Endothelial cell of umbilical vein (primary cell): ENCODE data around the gene LYZL1. TPM values are rescaled to one million over a fixed set of nuclear protein-coding genes. Genes with fewer than 3 reads are reported as not detected.

Experiments
- BruUV-seq: library from RNA; stranded (reverse); fragments of 400-500 nt; replicated peaks from 2 replicates; lab custom pipeline; 2021; lab: Mats Ljungman, UMichigan
- CTCF ChIA-PET: fragments of 300-600, 350-600 bp; sonication (Branson Sonifier 250); formaldehyde crosslinking; loops from one replicate; lab custom pipeline; 2021; ENCODE audit warnings: antibody characterized with exemption, inconsistent platforms; lab: Charles Lee
- POLR2A ChIA-PET: fragments of 300-600, 350-600 bp; sonication (Branson Sonifier 250); formaldehyde crosslinking; loops from one replicate; lab custom pipeline; 2021; ENCODE audit warnings: antibody characterized with exemption, inconsistent platforms; lab: Charles Lee
- DNase-seq: peaks from one replicate; pipeline ENCODE4 v3.0.0-alpha.2; 2011; ENCODE audit warnings: low read depth, low spot score
- FAIRE-seq: peaks from 2 replicates; lab custom pipeline; 2011; peaks lifted over from hg19 to GRCh38; lab: Jason Lieb, UNC
- H2AFZ ChIP-seq: 2 replicates; pipeline ENCODE4 v1.6.0; 2012; ENCODE audit warnings: low read depth, low read length, control low read depth, inconsistent platforms
- H3K27ac ChIP-seq: 2 replicates; pipeline ENCODE4 v1.5.1; 2011; ENCODE audit warnings: low read depth, mild to moderate bottlenecking, control low read depth, low read length, moderate library complexity; ENCODE audit not compliant: insufficient read depth
- H3K27me3 ChIP-seq, 2 experiments: 2 replicates each; pipeline versions ENCODE4 v1.6.0 to v1.6.1; 2011; ENCODE audit warnings: low read length in 2 of 2, mixed read lengths in 1 of 2; ENCODE audit not compliant: control insufficient read depth in 2 of 2, insufficient read depth in 2 of 2
- H3K36me3 ChIP-seq, 2 experiments: 2 replicates in 1 of 2; 3 replicates in 1 of 2; pipeline ENCODE4 v1.5.1; 2011; ENCODE audit warnings: low read length in 2 of 2, mild to moderate bottlenecking in 1 of 2, moderate library complexity in 1 of 2; ENCODE audit not compliant: control insufficient read depth in 2 of 2, insufficient read depth in 2 of 2; ENCODE audit errors: extremely low read depth in 1 of 2
- H3K4me1 ChIP-seq: 3 replicates; pipeline ENCODE4 v1.5.1; 2011; ENCODE audit warnings: mild to moderate bottlenecking, low read length; ENCODE audit not compliant: control insufficient read depth, insufficient read depth; ENCODE audit errors: extremely low read depth
- H3K4me2 ChIP-seq: 2 replicates; pipeline ENCODE4 v1.6.1; 2011; ENCODE audit warnings: low read length, control low read depth, mixed read lengths; ENCODE audit not compliant: insufficient read depth
- H3K4me3 ChIP-seq, 3 experiments: fragments of 200-600 bp in 1 of 3; sonication (generic), shearing (Covaris generic) in 1 of 3; replicated peaks in 1 of 3; 2 replicates each; pipeline ENCODE4 v1.5.1; 2011 to 2016; ENCODE audit warnings: control low read depth in 3 of 3, low read length in 3 of 3, mild to moderate bottlenecking in 2 of 3, inconsistent platforms in 1 of 3, low read depth in 1 of 3, moderate library complexity in 1 of 3; ENCODE audit not compliant: insufficient read depth in 1 of 3
- H3K79me2 ChIP-seq: 2 replicates; pipeline ENCODE4 v1.6.0; 2012; ENCODE audit warnings: low read length, inconsistent platforms; ENCODE audit not compliant: control insufficient read depth, insufficient read depth
- H3K9ac ChIP-seq: replicated peaks from 2 replicates; pipeline ENCODE3; 2011; ENCODE audit warnings: low read length, control low read depth; ENCODE audit not compliant: insufficient read depth; ENCODE audit errors: extremely low read depth
- H3K9me1 ChIP-seq: replicated peaks from 3 replicates; pipeline ENCODE4 v1.6.0; 2011; ENCODE audit warnings: mild to moderate bottlenecking, low read length; ENCODE audit not compliant: control insufficient read depth, insufficient read depth; ENCODE audit errors: extremely low read depth
- H3K9me3 ChIP-seq: replicated peaks from 2 replicates; pipeline ENCODE4 v1.5.1; 2012; ENCODE audit warnings: low read length, inconsistent platforms; ENCODE audit not compliant: control insufficient read depth, insufficient read depth
- H4K20me1 ChIP-seq: replicated peaks from 2 replicates; pipeline ENCODE3; 2011; ENCODE audit warnings: mild to moderate bottlenecking, low read length; ENCODE audit not compliant: control insufficient read depth, insufficient read depth; ENCODE audit errors: extremely low read depth
- CTCF ChIP-seq, 2 donors: IDR thresholded peaks; 1 replicate in 1 of 2; 2 replicates in 1 of 2; pipeline ENCODE4 v1.5.1; 2011; ENCODE audit warnings: low read length in 2 of 2, mild to moderate bottlenecking in 2 of 2, moderate library complexity in 2 of 2, control low read depth in 1 of 2, inconsistent platforms in 1 of 2, low read depth in 1 of 2; ENCODE audit not compliant: insufficient read depth in 1 of 2; ENCODE audit errors: extremely low read depth in 1 of 2
- EZH2 ChIP-seq: IDR thresholded peaks from 2 replicates; pipeline ENCODE4 v1.6.1; 2012; ENCODE audit warnings: borderline replicate concordance, low read depth, mild to moderate bottlenecking, moderate library complexity, low read length, inconsistent platforms; ENCODE audit not compliant: severe bottlenecking
- FOS ChIP-seq: IDR thresholded peaks from 2 replicates; pipeline ENCODE4 v1.6.1; 2011; ENCODE audit warnings: mild to moderate bottlenecking, low read length, moderate library complexity, borderline replicate concordance; ENCODE audit not compliant: insufficient read depth
- GATA2 ChIP-seq: IDR thresholded peaks from 2 replicates; pipeline ENCODE4 v1.7.0; 2011; ENCODE audit warnings: low read depth, mild to moderate bottlenecking, moderate library complexity, mixed read lengths, low read length; ENCODE audit not compliant: insufficient read length, insufficient read depth
- JUN ChIP-seq: IDR thresholded peaks from 2 replicates; pipeline ENCODE4 v1.6.1; 2011; ENCODE audit warnings: borderline replicate concordance, low read depth; ENCODE audit not compliant: insufficient read length, insufficient read depth
- MAX ChIP-seq: IDR thresholded peaks from 2 replicates; pipeline ENCODE4 v1.6.1; 2011; ENCODE audit not compliant: insufficient read depth, insufficient read length
- MYC ChIP-seq: IDR thresholded peaks from one replicate; pipeline ENCODE4 v1.6.1; 2011; ENCODE audit warnings: mild to moderate bottlenecking, low read depth, low read length
- POLR2A ChIP-seq: IDR thresholded peaks from 2 replicates; pipeline ENCODE4 v1.6.1; 2012; ENCODE audit warnings: low read depth, mild to moderate bottlenecking, control low read depth, low read length
- POLR2AphosphoS5 ChIP-seq: IDR thresholded peaks from 2 replicates; pipeline ENCODE4 v1.6.1; 2012; ENCODE audit warnings: low read depth, mild to moderate bottlenecking, control low read depth, low read length, moderate library complexity; ENCODE audit not compliant: insufficient read depth
- dilution Hi-C: fragments of 300-500 bp; cut with MboI; formaldehyde crosslinking; loops from one replicate; pipeline ENCODE4 v1.15.0; 2019; ENCODE audit warnings: low sequenced_read_pairs; ENCODE audit not compliant: extremely low pct_ligation_motif_present
- intact Hi-C: fragments of 100-400 bp; cut with micrococcal nuclease; formaldehyde crosslinking; loops from one replicate; pipeline ENCODE4 v1.10.0; 2022
- polyA plus RNA-seq, 4 experiments: library from polyadenylated mRNA; depleted of rRNA in 3 of 4; stranded (reverse) in 3 of 4; unstranded in 1 of 4; fragments of >200 nt; gene quantifications; 2 replicates each; pipeline versions ENCODE4 v1.2.1 to v1.2.3, GENCODE V29; 2011 to 2012; ENCODE audit warnings: missing spikeins in 1 of 4
- total RNA-seq: library from RNA; stranded (reverse); gene quantifications from 2 replicates; pipeline ENCODE4 v1.2.3, GENCODE V29; 2021

Gene LYZL1
- total and polyA plus RNA-seq, 2 donors (not counting 3 experiments of a cell fraction or from before 2014, with no cell fraction given) = not detected

GRCh38 chr10:29344073-29344820 is 55.4 kb downstream of the LYZL1 start:
- CTCF ChIA-PET = interaction anchor here (0.9 to 3.1 kb wide), 5 partner anchors 25 to 353 kb away, joined by 3 to 14 read pairs (median 3); no protein-coding TSS in a partner anchor

More at GRCh38 chr10:29344073-29344820, 55.4 kb downstream of the LYZL1 start:
- Histone ChIP-seq H3K4me3 (no peak overlapping the region), H4K20me1 (no peaks in the 10 kb centered on the region), H3K36me3 (no peaks in the 10 kb centered on the region), H3K4me2 (no peak overlapping the region), H3K79me2 (no peaks in the 10 kb centered on the region), H3K4me1 (peaks cover 2% of the 10 kb centered on the region), H3K9ac (no peak overlapping the region), H3K9me1 (no peaks in the 10 kb centered on the region), H3K9me3 (no peaks in the 10 kb centered on the region), H2AFZ (no peak overlapping the region), H3K27ac (no peak overlapping the region), H3K27me3 (peaks cover 11 to 15% of the 10 kb centered on the region in 2 experiments)
- TF ChIP-seq POLR2AphosphoS5 = no peak
- peak; percentile 54 for TF ChIP-seq JUN
- no peak for TF ChIP-seq EZH2
- peak; percentile 49 for TF ChIP-seq FOS
- TF ChIP-seq GATA2 = peak; percentile 25
- TF ChIP-seq MAX = no peak
- no peak for TF ChIP-seq MYC
- no peak for TF ChIP-seq CTCF (IDR thresholded peaks at IDR 0.05; ENCODE audit: extremely low read depth in 1 of 2, insufficient read depth in 1 of 2, low read depth in 1 of 2, low read length in 2 of 2)
- no peak for TF ChIP-seq POLR2A
- intact Hi-C loops (no loop called here), dilution Hi-C loops (no loop called here)
- peak; percentile 85 for FAIRE-seq
- POLR2A ChIA-PET = no interaction called here
- BruUV-seq = no TSS peak
- DNase-seq = peak; percentile 68
